Activated CD8-positive, alpha-beta memory T cell treated with anti-CD3 and anti-CD28 coated beads, Interleukin-2, amount 50 U/mL, for 24 hours (primary cell): ENCODE data around the gene GAK.

Source experiments
- DNase-seq: peaks from one replicate; pipeline ENCODE4 v3.0.0-alpha.2; 2020; ENCODE audit errors: extremely low read depth

Gene GAK

GRCh38 chr4:830601-831482 lies 101.3 kb downstream of the GAK start:
- no peak for DNase-seq

GRCh38 chr4:829761-830600 lies 102.1 kb downstream of the GAK start:
- no peak for DNase-seq

GRCh38 chr4:829291-829690 lies 102.8 kb downstream of the GAK start:
- DNase-seq, result no peak

GRCh38 chr4:828641-829271 lies 103.4 kb downstream of the GAK start:
- no peak for DNase-seq

GRCh38 chr4:827209-828081 lies 104.7 kb downstream of the GAK start:
- no peak for DNase-seq

GRCh38 chr4:826508-827208 lies 105.5 kb downstream of the GAK start:
- DNase-seq, result no peak

- no peak for DNase-seq
Measured at GRCh38 chr4:825971-826330, 106.2 kb downstream of the GAK start, which contains the start of gene CPLX1. Gene CPLX1, minus strand, starts transcription at chr4:826129. Its CDS starts 1,607 bp downstream, at chr4:824522.

- DNase-seq, result no peak
Measured at GRCh38 chr4:825063-825970, 106.8 kb downstream of the GAK start.

- no peak for DNase-seq
Measured at GRCh38 chr4:824461-825062, 107.6 kb downstream of the GAK start.

GRCh38 chr4:823761-824460 lies 108.2 kb downstream of the GAK start:
- no peak for DNase-seq

GRCh38 chr4:823176-823760 lies 108.8 kb downstream of the GAK start:
- DNase-seq, result no peak

GRCh38 chr4:822361-823175 lies 109.5 kb downstream of the GAK start:
- DNase-seq, result no peak

GRCh38 chr4:821631-822030 lies 110.5 kb downstream of the GAK start:
- no peak for DNase-seq

- DNase-seq, result no peak
Measured at GRCh38 chr4:821181-821591, 110.9 kb downstream of the GAK start.

- DNase-seq, result no peak
Measured at GRCh38 chr4:820230-821172, 111.6 kb downstream of the GAK start.
